ENCODE measurements around the gene ROBO1. TPM values are rescaled to one million over a fixed set of nuclear protein-coding genes. Genes with fewer than 3 reads are reported as not detected.
A peak's percentile ranks its signal among the peaks of the same experiment; 100 is the strongest.

Gene ROBO1
- total RNA-seq, 1 experiment from 2014 or later, result 14.2 TPM

DNA sequence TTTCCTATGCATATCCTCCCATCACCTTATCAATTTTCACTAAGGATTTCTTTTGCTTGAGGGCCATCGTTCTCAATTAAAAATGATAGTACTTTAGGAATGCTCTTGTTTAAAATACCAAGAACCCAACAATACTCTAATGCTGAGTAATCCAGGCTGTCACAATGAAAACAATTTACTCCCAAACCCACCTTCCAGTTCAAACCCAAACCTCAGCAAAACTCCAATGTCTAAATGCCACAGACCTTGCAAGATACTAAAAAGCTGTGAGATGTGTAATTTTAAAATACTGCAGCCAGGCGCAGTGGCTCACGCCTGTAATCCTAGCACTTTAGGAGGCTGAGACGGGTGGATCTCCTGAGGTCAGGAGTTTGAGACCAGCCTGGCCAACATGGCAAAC lies 889.8 kb downstream of the ROBO1 start:
- peak; percentile 71 for DNase-seq (ENCODE audit: low read depth)

DNA sequence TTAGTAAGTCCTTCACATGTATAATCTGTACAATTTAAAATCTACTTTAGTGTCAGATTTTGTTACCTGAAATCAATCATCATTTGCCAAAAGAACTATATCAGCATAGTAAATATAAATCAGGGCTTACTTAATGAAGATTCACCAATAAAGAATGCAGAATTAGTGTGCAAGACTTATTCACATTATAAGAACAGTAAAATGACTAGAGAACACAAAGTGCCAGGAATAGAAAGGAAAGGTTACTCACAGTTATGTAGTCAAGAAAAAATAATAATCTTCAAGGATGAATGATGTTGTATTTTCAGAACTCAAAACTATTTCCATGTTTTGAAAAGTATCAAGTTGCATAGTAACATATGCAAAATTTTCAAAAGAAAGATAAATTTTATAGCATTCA lies 891.9 kb downstream of the ROBO1 start:
- no peak for DNase-seq (ENCODE audit: low read depth)

DNA sequence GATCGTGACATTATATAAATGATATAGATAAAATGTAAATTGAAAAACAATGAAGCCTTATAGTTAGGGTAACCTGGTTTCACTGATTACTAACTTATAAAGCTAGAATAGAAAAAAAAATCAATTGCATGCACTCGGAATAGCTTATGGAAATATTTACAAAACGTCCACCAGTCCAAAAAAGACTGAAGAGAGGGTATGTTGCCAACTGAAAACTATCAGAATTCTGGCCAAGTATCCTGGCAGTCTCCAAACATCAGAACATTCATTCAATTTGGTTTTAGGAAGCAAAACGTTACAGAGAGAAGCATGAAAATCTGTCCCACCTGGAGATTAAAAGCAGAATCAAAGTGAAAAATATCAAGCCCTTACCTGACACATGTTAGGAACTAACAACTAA lies 892.4 kb downstream of the ROBO1 start:
- DNase-seq (ENCODE audit: low read depth), result no peak

DNA sequence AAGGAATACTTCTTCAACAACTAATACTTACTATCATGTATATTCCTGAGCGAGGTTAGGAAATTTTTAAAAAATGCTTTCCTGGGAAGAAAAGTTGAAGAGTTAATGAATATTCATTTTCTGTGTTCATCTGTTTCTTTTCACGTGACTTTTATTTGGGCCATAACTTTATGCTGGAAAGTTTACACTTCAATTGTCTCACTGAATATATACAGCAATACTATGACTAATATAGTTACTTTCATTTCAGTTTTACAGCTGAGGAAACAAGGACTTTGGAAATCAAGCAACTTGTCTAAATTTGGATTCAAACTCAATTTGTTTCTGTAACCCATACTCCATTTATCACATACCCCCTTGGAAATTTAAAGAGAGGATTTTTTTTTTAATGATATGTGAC lies 894.2 kb downstream of the ROBO1 start:
- no peak for DNase-seq (ENCODE audit: low read depth)

DNA sequence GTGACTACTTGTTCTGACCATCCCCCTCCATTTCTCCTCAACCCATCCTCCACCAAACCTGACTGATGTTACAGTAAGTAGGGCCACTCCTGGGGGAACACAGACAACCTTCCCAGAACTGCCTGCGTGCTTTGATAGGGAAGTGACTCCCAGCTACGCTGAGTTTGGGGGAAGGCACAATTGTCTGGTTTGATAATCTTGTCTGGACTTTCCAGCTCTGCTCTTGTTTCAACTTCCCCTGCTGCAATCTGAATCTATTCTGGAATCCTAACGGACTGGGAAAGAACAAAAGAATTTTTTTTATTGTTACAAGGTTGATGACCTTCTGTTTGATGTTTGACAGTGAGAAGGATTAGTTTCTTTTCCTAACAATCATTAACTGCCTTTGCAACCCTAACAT lies 895.6 kb downstream of the ROBO1 start:
- no peak for DNase-seq (ENCODE audit: low read depth)

DNA sequence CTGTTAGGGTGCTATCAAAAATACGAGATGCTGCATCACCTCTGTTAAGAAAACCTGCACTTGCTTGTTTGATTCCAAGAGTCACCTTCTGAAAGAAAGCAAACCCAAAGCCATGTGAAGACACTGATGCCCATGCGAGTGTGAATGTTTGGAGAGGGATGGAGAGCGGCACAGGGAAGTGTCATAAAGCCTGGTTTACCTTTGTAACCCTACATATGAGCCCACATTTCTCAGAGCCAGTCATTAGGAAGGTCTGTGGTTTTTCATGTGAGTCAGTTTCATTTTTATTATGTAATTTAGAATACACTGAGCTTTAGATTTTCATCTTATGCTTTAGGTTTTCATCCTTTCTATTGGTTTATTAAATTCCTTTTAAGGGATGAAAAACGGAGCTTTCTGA lies 896.8 kb downstream of the ROBO1 start:
- DNase-seq (ENCODE audit: low read depth), result no peak

DNA sequence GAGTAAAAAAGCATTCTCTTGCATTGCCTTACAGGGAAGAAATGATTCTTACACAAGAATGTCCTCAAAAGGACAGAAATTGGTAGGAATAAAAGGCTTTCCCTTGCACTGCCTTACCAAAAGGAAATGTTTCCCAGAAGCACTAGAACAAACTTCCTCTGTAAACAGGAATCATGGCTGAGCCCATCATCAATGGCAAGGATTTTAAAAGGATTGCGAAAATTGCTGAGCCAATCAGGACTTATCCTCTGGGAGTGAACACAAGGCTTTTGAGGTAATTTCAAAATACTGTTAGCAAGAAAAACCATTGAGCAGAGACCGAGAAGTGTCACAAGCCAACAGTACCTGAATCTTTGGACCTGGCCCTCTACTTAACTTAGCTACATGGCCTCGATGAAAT lies 897.3 kb downstream of the ROBO1 start:
- DNase-seq (ENCODE audit: low read depth), result no peak

DNA sequence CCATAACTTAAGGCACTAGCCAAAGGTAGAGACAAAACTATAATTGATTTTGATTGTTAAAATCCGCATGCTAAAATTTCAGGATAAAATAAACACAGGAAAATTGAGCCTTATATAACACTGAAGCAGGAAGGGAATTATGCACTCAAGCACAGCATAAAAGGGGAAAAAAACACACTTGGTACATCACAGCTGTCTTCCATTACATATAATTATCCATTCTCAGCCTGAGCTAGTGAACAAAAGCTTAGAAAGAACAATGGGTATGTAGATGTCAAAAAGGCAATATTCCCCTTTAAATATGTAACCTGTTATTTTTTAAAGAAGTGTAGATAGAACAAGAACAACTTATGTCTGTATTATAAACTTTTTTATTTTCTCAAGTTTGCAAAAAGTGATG lies 899.2 kb downstream of the ROBO1 start:
- DNase-seq (ENCODE audit: low read depth), result no peak

DNA sequence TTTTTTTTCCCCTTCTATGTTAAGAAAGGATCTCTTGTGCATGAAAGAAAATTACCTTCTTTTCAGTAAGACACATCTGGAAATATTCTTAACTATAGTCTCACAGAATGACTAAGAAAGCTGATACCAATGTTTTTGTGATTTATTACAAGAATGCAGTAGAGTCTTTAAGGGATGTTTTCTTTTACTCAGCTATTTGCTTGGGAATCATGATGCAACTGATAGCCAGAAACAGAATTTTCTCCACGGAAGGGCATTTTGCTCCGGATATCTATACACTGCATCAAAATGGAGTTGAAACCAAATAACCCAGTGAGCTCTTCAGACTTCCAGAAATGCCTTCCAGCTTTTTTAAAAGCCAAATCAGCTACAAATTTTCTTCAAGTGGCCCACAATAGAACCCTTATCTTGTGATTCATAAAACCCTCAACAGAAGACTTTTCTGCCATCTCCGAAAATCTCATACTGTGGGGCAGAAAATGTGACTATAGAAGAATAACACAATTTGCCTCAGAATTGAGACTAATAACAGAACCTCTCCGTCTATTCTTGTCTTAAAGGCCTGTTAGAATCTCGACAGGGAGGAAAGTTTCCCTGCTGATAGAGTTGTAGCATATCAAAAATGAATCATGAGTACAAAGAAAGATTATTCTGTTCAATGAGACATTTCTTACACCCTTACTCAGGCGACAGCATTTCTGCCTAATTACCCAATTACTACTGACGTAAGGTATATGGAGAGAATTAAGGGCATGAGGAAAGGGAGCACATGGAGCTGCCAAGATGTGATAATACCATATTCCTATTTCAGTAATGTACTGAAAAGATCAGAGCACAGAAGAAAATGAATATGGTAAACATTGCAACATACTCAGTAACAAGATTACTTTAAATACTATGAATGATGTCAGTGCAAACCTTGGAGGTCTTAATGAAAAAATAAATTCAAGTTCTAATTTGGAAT lies 900.1 kb downstream of the ROBO1 start:
- DNase-seq (ENCODE audit: low read depth), result no peak

DNA sequence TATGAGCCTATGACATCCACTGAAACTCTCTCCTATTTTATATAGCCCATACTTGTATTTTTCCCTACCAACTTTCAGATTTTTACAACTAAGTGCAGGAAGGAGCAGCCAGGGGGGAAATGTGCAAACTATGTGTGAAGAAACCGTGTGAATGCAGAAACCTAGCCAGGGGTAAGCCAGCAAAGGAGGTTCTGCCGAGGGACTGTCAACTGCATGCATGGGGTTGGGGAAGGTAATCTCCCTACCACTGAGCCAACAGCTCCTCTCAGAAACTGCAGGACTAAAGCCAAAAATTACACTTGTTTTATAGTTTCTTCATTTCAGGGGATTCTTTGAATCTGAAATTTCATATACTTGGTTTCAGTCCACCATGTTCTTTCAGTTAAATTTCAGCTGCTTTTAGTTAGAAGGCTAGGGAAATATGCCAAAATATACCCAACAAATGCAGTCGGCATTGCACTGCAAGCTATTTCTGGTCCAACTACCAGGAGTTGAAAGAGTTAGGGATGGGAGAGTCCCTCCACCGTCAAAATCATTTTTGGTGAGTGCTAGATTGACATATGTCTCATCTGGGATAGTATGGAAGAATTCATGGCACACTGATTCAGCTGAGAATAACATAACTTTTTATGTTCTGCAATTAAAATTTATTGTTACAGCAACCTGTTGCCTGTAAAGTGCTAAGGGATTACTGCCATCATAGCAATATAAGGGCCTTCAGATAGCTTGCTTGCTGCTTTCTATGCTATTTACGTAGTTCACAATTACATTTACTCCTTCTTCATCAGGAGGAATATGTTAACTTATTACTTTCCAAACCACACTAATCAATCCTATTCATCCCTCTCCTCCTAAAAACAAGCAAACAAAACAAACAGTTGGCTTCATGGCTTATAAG lies 904.2 kb downstream of the ROBO1 start:
- DNase-seq (ENCODE audit: low read depth), result no peak

DNA sequence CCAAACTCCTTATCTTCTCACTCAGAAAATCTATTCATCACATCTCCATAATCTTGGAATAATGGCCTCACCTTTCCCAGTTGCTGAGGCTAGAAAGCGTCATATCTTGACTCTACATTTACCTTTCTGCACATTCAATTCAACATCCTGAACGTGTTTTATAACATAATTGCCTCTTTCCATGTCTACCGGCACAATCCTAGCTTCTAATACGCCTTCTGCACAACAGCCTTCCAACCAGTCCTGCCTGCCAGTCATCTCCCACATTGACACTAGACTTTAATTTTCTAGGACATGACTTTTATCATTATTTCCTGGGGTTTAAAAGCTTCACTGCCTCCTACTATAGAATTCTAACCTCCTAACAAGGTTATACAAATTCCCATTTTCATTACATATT lies 906.6 kb downstream of the ROBO1 start:
- DNase-seq (ENCODE audit: low read depth), result no peak

DNA sequence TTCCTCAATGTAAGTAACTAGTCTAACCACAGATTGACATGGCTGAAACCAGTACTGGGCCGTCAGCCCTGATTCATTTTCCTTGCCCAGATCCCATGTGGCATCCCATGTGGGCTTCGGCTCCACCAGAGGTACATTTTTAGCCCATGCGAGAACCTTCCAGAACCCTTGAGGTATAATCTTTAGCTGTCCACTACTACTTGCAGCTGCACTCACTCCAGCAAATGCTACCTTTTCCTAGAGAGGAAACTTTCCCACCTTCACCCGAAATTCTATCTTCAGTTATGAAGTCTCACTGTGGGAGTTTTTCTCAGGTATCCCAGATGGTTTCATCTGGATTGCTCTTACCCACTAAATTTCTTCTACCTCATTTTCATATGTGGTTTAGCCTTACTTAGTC lies 907.2 kb downstream of the ROBO1 start:
- DNase-seq (ENCODE audit: low read depth), result no peak

DNA sequence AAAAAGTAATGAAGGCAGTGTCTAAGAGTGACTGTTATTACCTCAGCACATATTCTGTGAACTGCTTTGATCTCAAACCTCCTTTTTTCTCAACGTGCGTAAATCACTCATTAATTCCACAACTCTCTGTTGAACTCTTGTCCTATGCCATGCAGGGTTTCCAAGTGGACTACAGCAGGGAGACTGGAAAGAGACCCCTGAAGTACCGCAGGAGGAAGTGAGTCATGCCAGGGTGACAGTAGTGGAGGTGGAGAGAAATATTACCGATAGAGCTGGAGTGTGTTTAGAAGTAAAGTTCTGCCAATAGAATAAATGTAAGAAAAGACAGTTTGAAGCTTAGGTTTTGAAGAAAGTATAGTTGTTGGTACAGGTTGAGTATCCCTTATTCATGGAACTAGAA lies 908.9 kb downstream of the ROBO1 start:
- DNase-seq (ENCODE audit: low read depth), result peak; percentile 17

DNA sequence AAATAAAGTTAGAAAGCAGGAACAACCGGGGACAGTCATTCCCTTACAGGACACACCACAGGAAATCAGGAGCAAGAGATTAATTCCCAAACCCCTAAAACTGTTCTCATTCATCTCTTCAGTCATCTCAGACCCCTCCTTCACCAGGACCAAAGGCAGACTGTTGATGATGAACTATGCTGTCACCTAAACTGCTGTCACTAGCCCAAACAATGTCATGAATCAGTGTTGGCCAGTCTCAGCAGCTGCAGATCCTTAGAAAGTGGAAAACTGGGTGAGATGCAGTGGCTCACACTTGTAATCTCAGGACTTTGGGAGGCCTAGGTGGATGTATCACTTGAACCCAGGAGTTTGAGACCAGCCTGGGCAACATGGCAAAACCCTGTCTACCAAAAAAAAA lies 909.6 kb downstream of the ROBO1 start:
- DNase-seq (ENCODE audit: low read depth), result peak; percentile 25

DNA sequence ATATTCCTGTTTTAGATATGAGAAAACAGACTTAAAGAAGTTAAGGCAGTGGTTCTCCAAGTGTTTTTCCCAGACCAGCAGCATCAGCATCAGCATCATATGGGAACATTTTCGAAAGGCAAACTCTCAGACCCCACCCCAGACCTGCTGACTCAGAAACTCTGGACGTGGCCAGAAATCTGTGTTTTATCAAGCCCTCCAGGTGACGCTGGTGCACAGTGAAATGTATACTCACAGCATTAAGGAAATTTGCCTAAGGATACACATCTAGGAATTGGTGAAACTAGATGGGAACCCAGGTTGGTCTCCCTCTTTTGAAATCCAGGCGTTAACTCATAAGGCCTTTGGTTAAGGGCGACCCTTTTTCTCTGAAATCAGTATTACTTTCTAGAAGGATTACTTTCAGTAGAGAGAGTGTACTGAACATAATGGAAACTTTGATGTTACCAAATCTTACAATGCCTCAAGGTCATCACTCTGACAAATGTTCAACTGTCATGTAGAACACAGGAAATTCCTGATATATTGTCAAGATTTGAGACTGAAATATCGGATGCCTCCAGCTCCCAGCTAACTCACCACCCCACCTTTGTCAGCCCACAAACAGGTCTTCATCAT lies 910.2 kb downstream of the ROBO1 start:
- DNase-seq (ENCODE audit: low read depth), result peak; percentile 3

DNA sequence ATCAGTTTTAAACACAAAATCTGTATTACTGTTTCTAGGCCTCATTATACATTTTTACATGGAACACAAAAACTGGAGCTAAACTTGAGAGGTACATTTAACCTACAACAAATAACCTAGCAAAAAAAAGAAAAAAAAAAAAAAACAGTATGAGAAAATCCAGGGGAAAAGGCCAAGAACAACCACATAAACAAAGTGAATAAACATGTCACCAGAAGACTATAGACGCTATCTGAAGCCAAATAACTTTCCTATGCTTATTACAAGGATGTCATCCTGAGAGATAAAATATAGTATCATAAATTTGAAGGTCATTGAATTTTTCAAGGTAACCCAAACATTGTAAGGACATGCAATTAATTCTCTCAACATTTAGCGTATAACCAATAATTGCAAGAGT lies 911.6 kb downstream of the ROBO1 start:
- no peak for DNase-seq (ENCODE audit: low read depth)

DNA sequence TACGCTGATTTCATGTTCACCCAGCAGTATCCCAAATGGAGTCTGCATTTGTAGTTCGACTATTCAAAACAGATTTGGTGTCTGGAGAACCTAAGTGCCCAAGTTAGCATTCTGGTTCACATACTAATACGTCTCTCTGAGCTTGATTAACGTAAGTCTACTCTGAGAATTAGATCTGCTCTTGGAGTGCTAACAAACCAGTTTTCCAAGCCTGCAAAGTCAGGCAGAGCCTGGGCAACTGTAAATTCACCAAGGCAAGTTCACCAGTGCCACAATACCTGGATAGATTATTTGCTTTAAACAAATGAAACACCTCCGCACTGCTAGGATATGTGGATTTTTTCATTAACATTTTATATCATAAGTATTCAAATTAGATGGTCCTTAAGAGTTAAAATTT lies 912.6 kb downstream of the ROBO1 start:
- DNase-seq (ENCODE audit: low read depth), result no peak

DNA sequence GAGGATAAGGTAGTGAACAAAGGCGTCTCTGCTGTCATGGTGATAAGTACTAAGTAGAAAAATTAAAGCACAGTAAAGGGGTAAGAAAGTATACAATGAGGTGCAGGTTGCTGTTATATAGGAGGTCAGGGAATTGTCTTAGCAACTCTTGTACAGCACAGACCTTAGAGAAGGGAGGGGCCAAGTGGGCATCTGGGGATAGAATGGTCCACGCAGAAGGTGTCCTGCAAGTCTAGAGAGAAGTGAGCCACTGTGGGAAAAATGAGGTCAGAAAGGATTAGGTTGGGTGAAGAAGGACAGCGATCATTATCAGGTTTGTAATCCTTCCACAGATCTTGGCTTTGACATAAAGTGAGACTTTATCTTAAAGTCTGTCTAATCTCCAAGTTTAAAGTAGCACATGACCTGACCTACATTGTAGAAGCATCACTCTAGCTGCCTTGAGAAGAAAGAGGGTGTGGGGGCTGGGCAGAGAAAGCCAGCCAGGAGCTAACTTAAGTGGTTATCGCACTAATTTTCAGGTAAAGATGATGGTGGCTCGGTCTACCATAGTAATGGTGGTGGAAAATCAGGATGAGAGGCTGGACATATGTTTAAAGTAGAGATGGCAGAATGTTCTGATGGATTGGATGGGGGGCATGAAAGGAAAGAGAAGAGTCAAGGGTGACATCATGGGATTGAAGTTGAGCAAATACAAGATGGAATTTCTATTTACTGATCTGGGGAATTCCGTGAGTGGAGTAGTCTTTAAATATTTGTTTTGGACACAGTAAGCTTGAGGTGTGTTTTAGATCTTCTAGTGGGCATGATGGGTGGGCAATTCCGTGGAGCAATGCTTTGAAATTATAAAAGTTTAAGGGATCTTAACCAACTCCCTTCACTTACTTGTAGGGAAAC lies 919.2 kb downstream of the ROBO1 start:
- no peak for DNase-seq (ENCODE audit: low read depth)

DNA sequence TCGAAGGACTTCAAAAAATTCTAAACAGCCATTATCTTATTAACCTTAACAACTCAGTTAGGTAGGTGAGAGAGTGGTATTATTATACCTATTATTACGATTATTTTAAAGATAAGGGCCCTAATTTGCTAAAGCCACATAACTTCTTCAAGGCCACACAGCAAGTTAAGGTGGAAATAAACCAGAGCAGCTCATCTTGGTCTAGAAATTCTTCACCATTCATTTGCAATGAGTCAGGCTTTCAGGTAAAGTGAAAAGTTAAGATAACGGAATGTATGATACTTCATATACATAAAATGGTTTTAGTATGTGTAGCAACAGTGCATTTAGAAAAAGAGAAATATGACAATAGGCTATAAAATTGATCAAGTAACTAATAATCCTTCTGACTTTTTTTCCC lies 920.2 kb downstream of the ROBO1 start:
- DNase-seq (ENCODE audit: low read depth), result no peak

DNA sequence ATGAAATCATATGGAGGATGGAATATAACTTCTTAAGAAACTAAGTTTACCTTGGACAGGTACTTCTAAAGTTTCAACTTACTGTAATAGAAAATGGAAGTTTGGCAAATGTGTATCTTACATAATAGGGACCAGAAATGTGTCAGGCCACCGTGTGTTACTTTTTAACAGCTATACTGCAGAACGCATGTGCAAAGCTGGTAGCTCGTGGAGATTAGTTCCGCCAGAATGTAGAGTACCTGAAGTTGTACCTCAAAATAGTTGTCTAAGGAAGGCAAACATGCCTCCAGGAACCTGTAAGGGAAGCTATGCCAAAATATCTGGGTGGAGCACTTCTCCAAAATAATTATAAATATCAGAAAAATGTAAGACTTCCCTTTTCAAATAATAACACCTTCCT lies 920.6 kb downstream of the ROBO1 start:
- no peak for DNase-seq (ENCODE audit: low read depth)

DNA sequence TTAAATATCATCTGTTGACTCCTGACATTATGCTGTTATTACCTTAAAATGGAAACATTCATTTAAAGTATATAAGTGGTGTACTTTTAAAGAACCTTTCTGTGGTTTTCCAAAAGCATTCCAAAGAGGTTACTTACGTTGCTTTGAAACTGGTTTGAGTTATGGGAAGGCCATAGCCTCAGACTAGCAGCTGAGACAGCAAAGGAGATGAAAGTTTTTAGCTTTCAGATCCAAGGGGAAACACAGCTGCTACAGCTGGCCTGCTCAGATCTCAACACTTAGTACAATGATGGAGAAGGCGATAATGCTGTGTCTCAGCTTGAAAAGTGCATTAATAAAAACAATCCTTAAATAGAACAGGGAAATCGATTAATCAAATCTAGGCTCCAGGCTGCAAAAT lies 921.1 kb downstream of the ROBO1 start:
- DNase-seq (ENCODE audit: low read depth), result peak; percentile 47

All from M059J (cell line).